Hepatocyte (in vitro differentiated cells): ENCODE data around the gene HOXD13.

ENCODE experiments used
- CTCF ChIP-seq: fragments of 200-600 bp; sonication (generic); IDR thresholded peaks from 2 replicates; pipeline ENCODE4 v1.5.1; 2016; ENCODE audit warnings: antibody characterized with exemption, mild to moderate bottlenecking; ENCODE audit not compliant: poor library complexity
- EZH2phosphoT487 ChIP-seq: fragments of 200-600 bp; sonication (generic); IDR thresholded peaks from one replicate; pipeline ENCODE4 v1.6.1; 2018; ENCODE audit warnings: antibody characterized with exemption, mild to moderate bottlenecking, low read depth, moderate library complexity; ENCODE audit not compliant: unreplicated experiment, severe bottlenecking

GRCh38 chr2:176082824-176083751, 9.4 kb upstream of the HOXD13 start:
- no peak for TF ChIP-seq CTCF
- no peak for TF ChIP-seq EZH2phosphoT487
